ENCODE data around the gene GON4L. TPM values are rescaled to one million over a fixed set of nuclear protein-coding genes. Genes with fewer than 3 reads are reported as not detected.

The GON4L gene
- total RNA-seq, result 10 to 100 TPM; 43.4 to 46.8 TPM

GRCh38 chr1:155856975-155857930 is at the start of gene GON4L:
GON4L (minus strand) TSS chr1:155857214; CDS start chr1:155853780, 3,434 bp downstream.
- Mint-ChIP-seq H3K9me3 (no peaks in the 10 kb centered on the region), H3K36me3 (ENCODE audit: low read depth) (peaks cover 18% of the 10 kb centered on the region), H3K27me3 (peaks cover 1% of the 10 kb centered on the region), H3K4me3 (peak within 1 kb of the TSS; percentile 94), H3K27ac (peak within 1 kb of the TSS; percentile 96), H3K4me1 (ENCODE audit: low read depth) (peaks cover 45% of the 10 kb centered on the region)
- CTCF ChIA-PET, result interaction anchor here (0.7 to 1.8 kb wide), 6 partner anchors 10 to 209 kb away, joined by 3 to 6 read pairs (median 4); no protein-coding TSS in a partner anchor
- TF ChIP-seq CTCF (IDR thresholded peaks at IDR 0.05), result no peak
- POLR2A ChIA-PET, result interaction anchor here (0.9 to 1.0 kb wide), 4 partner anchors 9 to 131 kb away, joined by 3 read pairs; partner anchors contain the start of gene ARHGEF2
- intact Hi-C loops (cut with micrococcal nuclease), result no loop called here
- ATAC-seq (peak; percentile 58), DNase-seq (peak; percentile 93)

GRCh38 chr1:155904261-155904660 is 47.2 kb upstream of the GON4L start:
- Mint-ChIP-seq H3K4me1 (ENCODE audit: low read depth) (peaks cover 4% of the 10 kb centered on the region), H3K36me3 (ENCODE audit: low read depth) (peaks cover 46% of the 10 kb centered on the region), H3K4me3 (no peak overlapping the region), H3K9me3 (no peaks in the 10 kb centered on the region), H3K27ac (peak overlapping the region; percentile 61), H3K27me3 (no peaks in the 10 kb centered on the region)
- no peak for TF ChIP-seq CTCF (IDR thresholded peaks at IDR 0.05)
- ATAC-seq (no peak), DNase-seq (no peak)
- CTCF ChIA-PET, result interaction anchor here (0.6 to 1.8 kb wide), 5 partner anchors 12 to 113 kb away, joined by 3 to 7 read pairs (median 3); no protein-coding TSS in a partner anchor
- POLR2A ChIA-PET, result interaction anchor here (0.6 to 1.2 kb wide), 2 partner anchors 9 kb away, joined by 3 to 4 read pairs; no protein-coding TSS in a partner anchor
- intact Hi-C loops (cut with micrococcal nuclease), result no loop called here

GRCh38 chr1:155900161-155900560 is 43.1 kb upstream of the GON4L start:
- Mint-ChIP-seq H3K4me3 (no peak overlapping the region), H3K9me3 (no peaks in the 10 kb centered on the region), H3K27ac (no peak overlapping the region), H3K36me3 (ENCODE audit: low read depth) (peaks cover 48% of the 10 kb centered on the region), H3K4me1 (ENCODE audit: low read depth) (peaks cover 7% of the 10 kb centered on the region), H3K27me3 (no peaks in the 10 kb centered on the region)
- ChIA-PET CTCF (no interaction called here), POLR2A (interaction anchor here (0.7 kb wide), 1 partner anchor 40 kb away, joined by 3 read pairs; no protein-coding TSS in a partner anchor)
- DNase-seq (no peak), ATAC-seq (no peak)
- TF ChIP-seq CTCF (IDR thresholded peaks at IDR 0.05), result no peak
- intact Hi-C loops (cut with micrococcal nuclease), result no loop called here

- ATAC-seq (no peak), DNase-seq (no peak)
- no peaks in the 10 kb centered on the region for H3K9me3 Mint-ChIP-seq
- H3K27me3 Mint-ChIP-seq, result no peaks in the 10 kb centered on the region
- POLR2A ChIA-PET, result no interaction called here
- H3K4me3 Mint-ChIP-seq, result no peak overlapping the region
- H3K36me3 Mint-ChIP-seq (ENCODE audit: low read depth), result peaks cover 47% of the 10 kb centered on the region
- peak overlapping the region; percentile 32 for H3K27ac Mint-ChIP-seq
- intact Hi-C loops (cut with micrococcal nuclease), result no loop called here
- TF ChIP-seq CTCF (IDR thresholded peaks at IDR 0.05), result no peak
- CTCF ChIA-PET, result interaction anchor here (2.5 kb wide), 1 partner anchor 90 kb away, joined by 8 read pairs; no protein-coding TSS in a partner anchor
- peaks cover 7% of the 10 kb centered on the region for H3K4me1 Mint-ChIP-seq (ENCODE audit: low read depth)
These were observed 42.7 kb upstream of the GON4L start for GRCh38 chr1:155899683-155900082.

Measured in activated CD8-positive, alpha-beta T cell treated with anti-CD3 and anti-CD28 coated beads for 36 hours (primary cell).